ENCODE data around the gene AREL1.

- TF ChIP-seq POLR2A (IDR thresholded peaks at IDR 0.05) = no peak
- TF ChIP-seq, protein P1, sequence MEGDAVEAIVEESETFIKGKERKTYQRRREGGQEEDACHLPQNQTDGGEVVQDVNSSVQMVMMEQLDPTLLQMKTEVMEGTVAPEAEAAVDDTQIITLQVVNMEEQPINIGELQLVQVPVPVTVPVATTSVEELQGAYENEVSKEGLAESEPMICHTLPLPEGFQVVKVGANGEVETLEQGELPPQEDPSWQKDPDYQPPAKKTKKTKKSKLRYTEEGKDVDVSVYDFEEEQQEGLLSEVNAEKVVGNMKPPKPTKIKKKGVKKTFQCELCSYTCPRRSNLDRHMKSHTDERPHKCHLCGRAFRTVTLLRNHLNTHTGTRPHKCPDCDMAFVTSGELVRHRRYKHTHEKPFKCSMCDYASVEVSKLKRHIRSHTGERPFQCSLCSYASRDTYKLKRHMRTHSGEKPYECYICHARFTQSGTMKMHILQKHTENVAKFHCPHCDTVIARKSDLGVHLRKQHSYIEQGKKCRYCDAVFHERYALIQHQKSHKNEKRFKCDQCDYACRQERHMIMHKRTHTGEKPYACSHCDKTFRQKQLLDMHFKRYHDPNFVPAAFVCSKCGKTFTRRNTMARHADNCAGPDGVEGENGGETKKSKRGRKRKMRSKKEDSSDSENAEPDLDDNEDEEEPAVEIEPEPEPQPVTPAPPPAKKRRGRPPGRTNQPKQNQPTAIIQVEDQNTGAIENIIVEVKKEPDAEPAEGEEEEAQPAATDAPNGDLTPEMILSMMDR (IDR thresholded peaks at IDR 0.05) = no peak
- no peak for TF ChIP-seq EP300 (IDR thresholded peaks at IDR 0.05)
- TF ChIP-seq POLR2AphosphoS5 (IDR thresholded peaks at IDR 0.05) = no peak
Observed at GRCh38 chr14:74693191-74693590, 19.7 kb downstream of the AREL1 start.

Measured in suprapubic skin (tissue), 4 donors.